Fibroblast of lung (primary cell): Measurements from ENCODE around the gene RAPGEF3.

Experiments used
- CTCF ChIP-seq, 2 donors: IDR thresholded peaks in 1 of 2; conservative IDR thresholded peaks in 1 of 2; 1 replicate in 1 of 2; 2 replicates in 1 of 2; pipeline ENCODE4 v1.5.1; 2011 to 2012; ENCODE audit warnings: low read length in 2 of 2, control low read depth in 1 of 2, inconsistent platforms in 1 of 2, low read depth in 1 of 2, mild to moderate bottlenecking in 1 of 2
- EZH2 ChIP-seq: IDR thresholded peaks from 2 replicates; pipeline ENCODE4 v1.5.1; 2012; ENCODE audit warnings: low read length, control low read depth, mild to moderate bottlenecking; ENCODE audit errors: missing control alignments

DNA sequence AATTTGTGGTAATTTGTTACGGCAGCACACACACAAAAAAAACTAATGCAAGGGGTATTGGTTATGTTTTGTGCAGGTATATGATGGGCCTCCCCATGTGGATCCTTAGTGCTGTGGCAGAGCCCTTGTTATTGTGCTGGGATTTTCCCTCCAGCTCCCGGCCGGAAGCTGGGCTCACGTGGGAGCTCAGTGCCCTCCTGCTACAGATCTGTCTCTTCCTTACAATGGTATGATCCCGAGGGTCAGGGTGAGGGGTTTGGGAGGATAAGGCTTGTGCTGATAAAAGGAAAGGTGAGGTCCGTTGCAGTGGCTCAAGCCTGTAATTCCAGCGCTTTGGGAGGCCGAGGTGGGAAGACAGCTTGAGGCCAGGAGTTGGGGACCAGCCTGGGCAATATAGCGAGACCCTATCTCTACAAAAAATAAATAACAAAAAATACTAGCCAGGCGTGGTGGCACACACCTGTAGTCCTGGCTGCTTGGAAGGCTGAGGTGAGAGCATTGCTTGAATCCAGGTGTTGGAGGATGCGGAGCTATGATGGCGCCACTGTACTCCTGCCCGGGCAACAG is 13.5 kb upstream of the RAPGEF3 start:
- no peak for TF ChIP-seq CTCF (conservative IDR thresholded peaks at IDR 0.05 in 1 of 2, IDR thresholded peaks at IDR 0.05 in 1 of 2; ENCODE audit: low read depth in 1 of 2, low read length in 2 of 2)
- TF ChIP-seq EZH2, result no peak
